ENCODE measurements around the gene TIPARP. TPM values are rescaled to one million over a fixed set of nuclear protein-coding genes. Genes with fewer than 3 reads are reported as not detected.

The TIPARP gene
- total and polyA plus RNA-seq, 2 of the 13 experiments (the other 11 are each of a cell fraction or from before 2014, with no cell fraction given): 7.3 to 19.7 TPM

DNA sequence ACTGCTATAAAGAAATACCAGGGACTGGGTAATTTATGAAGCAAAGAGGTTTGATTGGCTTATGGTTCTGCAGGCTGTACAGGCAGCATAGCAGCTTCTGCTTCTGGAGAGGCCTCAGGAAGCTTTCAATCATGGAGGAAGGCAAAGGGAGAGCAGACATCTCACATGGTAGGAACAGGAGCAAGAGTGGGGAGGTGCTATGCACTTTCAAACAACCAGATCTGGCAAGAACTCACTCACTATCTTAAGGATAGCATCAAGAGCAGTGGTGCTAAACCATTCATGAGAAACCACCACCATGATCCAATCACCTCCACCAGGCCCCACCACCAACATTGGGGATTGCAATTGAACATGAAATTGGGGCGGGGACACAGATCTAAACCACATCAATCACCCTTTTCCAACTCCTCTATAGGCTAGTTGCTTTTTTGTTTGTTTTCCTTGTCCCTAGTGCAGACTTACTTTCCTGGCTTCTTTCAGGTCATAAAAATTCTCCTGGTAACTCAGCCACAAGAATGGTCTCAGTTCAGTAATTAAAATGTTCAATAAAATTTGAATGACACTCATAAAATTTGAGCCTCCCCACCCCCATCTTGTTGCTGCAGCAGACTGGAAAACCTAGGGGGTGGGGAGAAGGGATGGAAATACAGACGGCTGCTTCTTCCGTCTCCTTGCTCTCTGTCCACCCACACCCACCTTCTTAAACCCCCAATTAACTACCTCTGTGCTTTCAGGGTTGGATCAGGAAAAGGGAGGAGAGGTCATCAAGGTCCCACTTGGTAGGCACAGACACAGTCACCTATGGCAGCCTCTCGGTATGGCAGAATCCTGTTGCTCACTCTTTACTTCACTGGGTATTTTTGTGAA is 16.3 kb upstream of the TIPARP start:
- Histone ChIP-seq H3K36me3 (replicated peaks in 1 of 2; ENCODE audit: control insufficient read depth in 1 of 2, insufficient read depth in 2 of 2, low read length in 2 of 2) (no peaks in the 10 kb centered on the region), H3K27me3 (ENCODE audit: control insufficient read depth in 1 of 2, insufficient read depth in 2 of 2, low read length in 2 of 2) (no peaks in the 10 kb centered on the region; a peak in 2 of 5 replicates), H3K79me2 (ENCODE audit: insufficient read depth, low read length) (no peaks in the 10 kb centered on the region), H3K4me3 (replicated peaks in 1 of 3; ENCODE audit: insufficient read depth in 1 of 3, low read depth in 2 of 3, low read length in 3 of 3) (no peak overlapping the region), H3K9me3 (ENCODE audit: low read length) (no peaks in the 10 kb centered on the region), H3K4me1 (ENCODE audit: insufficient read depth, low read length) (no peaks in the 10 kb centered on the region), H3K4me2 (ENCODE audit: low read depth, low read length) (no peak overlapping the region), H4K20me1 (ENCODE audit: insufficient read depth, low read length) (no peaks in the 10 kb centered on the region), H2AFZ (ENCODE audit: low read length) (no peak overlapping the region), H3K27ac (ENCODE audit: extremely low read length, insufficient read depth, low read length) (no peak overlapping the region), H3K9ac (ENCODE audit: insufficient read depth, low read depth, low read length) (no peak overlapping the region)
- ATAC-seq: no peak
- intact Hi-C loops (cut with micrococcal nuclease; ENCODE audit: unreplicated experiment) (no loop called here), in situ Hi-C loops (cut with HindIII; ENCODE audit: extremely low pct_ligation_motif_present, low pct_unique_long_range_greater_than_20kb) (no loop called here)
- ChIA-PET CTCF (ENCODE audit: low intra/inter-chr PET ratio, low total read pairs) (no interaction called here), POLR2A (no interaction called here)
- WGBS (ENCODE audit: low lambda C conversion rate): 49% methylated on average over 4 of the region's 4 CpGs
- FAIRE-seq: no peak
- no peak for DNase-seq (ENCODE audit: low spot score)
- no peak for TF ChIP-seq HNF4G (IDR thresholded peaks at IDR 0.05; ENCODE audit: borderline replicate concordance, low read depth, low read length)
- no peak for TF ChIP-seq HNF4G (CRISPR knock-in tag; IDR thresholded peaks at IDR 0.05; ENCODE audit: borderline replicate concordance, low read depth)
- TF ChIP-seq MATR3 (CRISPR knock-in tag; IDR thresholded peaks at IDR 0.05): no peak
- TF ChIP-seq GPN1 (CRISPR knock-in tag; IDR thresholded peaks at IDR 0.05; ENCODE audit: borderline replicate concordance): no peak
- TF ChIP-seq, protein P1, sequence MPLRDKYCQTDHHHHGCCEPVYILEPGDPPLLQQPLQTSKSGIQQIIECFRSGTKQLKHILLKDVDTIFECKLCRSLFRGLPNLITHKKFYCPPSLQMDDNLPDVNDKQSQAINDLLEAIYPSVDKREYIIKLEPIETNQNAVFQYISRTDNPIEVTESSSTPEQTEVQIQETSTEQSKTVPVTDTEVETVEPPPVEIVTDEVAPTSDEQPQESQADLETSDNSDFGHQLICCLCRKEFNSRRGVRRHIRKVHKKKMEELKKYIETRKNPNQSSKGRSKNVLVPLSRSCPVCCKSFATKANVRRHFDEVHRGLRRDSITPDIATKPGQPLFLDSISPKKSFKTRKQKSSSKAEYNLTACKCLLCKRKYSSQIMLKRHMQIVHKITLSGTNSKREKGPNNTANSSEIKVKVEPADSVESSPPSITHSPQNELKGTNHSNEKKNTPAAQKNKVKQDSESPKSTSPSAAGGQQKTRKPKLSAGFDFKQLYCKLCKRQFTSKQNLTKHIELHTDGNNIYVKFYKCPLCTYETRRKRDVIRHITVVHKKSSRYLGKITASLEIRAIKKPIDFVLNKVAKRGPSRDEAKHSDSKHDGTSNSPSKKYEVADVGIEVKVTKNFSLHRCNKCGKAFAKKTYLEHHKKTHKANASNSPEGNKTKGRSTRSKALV (CRISPR knock-in tag; IDR thresholded peaks at IDR 0.05): no peak
- TF ChIP-seq YY1 (IDR thresholded peaks at IDR 0.05; ENCODE audit: insufficient read depth, insufficient replicate concordance, low read depth, low read length): no peak
- TF ChIP-seq, protein P2, sequence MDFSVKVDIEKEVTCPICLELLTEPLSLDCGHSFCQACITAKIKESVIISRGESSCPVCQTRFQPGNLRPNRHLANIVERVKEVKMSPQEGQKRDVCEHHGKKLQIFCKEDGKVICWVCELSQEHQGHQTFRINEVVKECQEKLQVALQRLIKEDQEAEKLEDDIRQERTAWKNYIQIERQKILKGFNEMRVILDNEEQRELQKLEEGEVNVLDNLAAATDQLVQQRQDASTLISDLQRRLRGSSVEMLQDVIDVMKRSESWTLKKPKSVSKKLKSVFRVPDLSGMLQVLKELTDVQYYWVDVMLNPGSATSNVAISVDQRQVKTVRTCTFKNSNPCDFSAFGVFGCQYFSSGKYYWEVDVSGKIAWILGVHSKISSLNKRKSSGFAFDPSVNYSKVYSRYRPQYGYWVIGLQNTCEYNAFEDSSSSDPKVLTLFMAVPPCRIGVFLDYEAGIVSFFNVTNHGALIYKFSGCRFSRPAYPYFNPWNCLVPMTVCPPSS (IDR thresholded peaks at IDR 0.05): no peak
- TF ChIP-seq FOSL1 (CRISPR knock-in tag; IDR thresholded peaks at IDR 0.05; ENCODE audit: borderline replicate concordance): no peak
- no peak for TF ChIP-seq ZFP91 (CRISPR knock-in tag; IDR thresholded peaks at IDR 0.05; ENCODE audit: borderline replicate concordance)
- BruUV-seq (replicated peaks): no TSS peak
